ENCODE results near the gene CYSLTR2.

- TF ChIP-seq POLR2AphosphoS5 (IDR thresholded peaks at IDR 0.05; ENCODE audit: borderline replicate concordance, low read depth, low read length) (no peak), EZH2 (IDR thresholded peaks at IDR 0.05) (no peak), FOXP2 (optimal IDR thresholded peaks at IDR 0.05; ENCODE audit: control extremely low read depth, extremely low read length, insufficient read depth) (no peak)
Measured at GRCh38 chr13:48735571-48735970, 81.8 kb downstream of the CYSLTR2 start.
